Stimulated activated CD8-positive, alpha-beta memory T cell treated with anti-CD3 and anti-CD28 coated beads, Interleukin-12 subunit alpha, Interleukin-12 subunit beta, amount 100 ng/mL, for 1 hour (primary cell): ENCODE measurements around the gene ZNF473.

Experiments
- DNase-seq: peaks from one replicate; pipeline ENCODE4 v3.0.0-alpha.2; 2020; ENCODE audit warnings: low read depth

ZNF473 gene

DNA sequence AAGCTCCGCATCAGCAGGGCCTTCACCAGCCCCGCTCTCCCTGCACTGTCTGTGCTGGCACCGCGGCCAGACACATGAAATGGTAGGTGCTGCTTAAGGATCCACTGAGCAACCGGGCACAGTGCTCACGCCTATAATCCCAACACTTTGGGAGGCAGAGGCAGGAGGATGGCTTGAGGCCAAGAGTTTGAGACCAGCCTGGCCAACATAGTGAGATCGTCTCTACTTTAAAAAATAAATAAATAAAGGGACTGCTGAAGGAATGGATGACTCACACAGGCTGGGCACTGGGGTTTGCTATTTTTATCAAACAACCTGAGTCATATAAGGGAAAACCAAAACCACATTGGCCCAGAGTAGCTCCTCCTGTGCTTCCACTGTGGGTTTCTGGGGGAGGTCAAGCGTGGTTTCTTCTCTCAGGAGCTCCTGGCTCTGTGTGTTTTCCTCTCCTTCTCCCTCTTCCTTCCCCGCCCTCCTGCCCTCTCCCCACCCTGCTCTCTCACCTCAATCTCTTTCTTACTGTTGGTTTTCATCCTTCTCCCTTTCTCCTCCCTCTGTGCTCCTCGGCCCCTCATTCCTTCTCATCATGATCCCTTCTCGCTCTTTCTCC, 21.9 kb upstream of the ZNF473 start:
- peak; percentile 30 for DNase-seq

DNA sequence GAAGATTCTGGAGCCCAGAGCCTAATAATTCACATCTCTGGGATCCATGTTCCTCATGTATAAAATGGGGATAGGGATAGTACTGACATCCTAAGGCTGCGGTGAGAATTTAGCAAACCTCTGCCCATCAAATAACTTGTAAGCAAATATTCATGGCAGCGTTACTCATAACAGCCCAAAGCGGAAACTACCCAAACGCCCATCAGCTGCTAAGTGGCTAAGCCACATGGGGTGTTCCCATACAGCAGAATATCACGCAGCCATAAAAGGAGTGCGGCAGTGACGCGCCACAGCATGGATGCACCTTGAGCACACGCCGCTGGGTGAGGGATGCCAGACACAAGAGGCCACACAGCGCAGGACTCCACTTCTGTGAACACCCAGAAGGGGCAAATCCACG, 20.4 kb upstream of the ZNF473 start:
- no peak for DNase-seq

DNA sequence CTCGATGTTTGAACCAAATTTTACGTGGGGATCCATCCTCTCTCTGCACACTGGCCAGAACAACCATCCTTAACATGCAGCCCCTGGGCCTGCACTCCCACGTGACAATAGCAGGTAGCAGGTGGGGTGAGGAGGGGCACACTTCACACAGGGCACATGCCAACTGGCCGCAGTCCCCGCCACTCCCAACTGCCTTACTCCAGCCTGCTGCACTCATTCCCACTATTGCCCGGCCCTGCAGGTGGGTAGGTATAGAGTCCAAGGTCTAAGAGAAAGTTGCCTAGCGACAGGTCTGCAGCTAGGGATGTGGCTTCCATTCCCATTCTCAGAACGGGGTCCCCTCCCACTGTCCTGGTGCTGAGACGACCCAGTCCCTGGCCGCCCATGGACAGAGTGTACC, 18.6 kb upstream of the ZNF473 start:
- DNase-seq: no peak

DNA sequence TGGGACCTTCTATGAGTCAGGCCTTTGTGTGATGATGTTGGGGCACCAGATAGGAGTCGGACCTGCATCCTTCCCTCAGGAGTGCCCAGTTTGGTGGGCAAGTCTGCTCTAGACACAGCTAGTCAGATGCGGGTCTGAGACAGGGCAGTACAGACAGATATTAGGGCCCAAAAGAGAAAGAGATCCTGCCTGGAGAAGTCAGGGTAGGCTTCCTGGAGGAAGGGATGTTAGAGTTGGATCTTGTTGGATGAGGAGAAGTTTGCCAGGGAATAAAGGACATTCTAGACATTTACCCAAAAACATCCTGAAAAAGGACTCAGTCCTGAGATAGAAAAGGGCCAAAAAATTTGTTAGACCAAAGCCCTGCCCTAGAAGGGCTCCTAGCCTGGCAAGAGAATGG, 17.9 kb upstream of the ZNF473 start:
- no peak for DNase-seq

DNA sequence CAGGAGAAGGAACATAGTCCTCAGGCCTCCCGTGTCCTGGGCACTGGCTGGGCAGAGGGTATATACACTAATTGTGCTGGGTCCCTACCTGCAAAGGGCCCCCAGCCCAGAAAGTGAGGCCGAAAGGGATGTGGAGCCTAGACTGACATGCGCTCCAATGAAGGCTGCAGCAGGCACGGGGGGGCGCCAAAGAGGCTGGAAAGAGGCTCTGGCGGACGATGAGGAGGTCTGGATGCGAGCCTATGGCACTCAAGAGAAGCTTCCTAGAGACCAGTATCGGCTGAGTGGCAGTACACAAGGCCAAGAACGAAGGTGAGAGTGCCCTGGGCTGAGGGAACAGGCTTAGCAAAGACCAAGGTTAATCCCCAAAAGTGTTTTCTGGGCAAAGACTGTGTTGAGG, 17.3 kb upstream of the ZNF473 start:
- DNase-seq: no peak

DNA sequence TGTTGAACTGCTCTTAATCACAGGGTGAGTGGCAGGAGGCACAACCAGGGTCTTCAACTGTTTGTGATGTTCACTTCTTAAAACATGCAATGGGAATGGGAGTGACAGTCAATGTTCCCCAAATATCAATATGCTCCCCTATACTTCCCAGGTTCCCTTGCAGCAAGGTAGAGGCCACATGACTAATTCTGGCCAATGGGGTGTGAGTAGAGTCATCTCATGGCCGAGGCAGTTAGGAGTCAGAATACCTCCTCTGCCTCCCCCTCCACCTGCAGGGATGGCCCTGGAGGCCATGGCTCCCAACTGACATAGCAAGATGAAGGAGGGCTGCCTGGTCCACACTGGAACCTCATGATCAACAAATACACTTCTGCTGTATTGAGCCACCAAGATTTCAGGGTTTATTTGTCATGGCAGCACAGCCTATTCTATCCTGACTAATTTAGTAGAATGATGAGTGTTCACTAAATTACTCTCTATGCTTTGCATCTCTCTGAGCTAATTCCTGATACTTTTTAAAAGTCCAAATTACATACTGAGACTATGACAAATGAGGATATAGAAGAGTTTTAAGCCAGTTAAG, 9.5 kb upstream of the ZNF473 start:
- no peak for DNase-seq

DNA sequence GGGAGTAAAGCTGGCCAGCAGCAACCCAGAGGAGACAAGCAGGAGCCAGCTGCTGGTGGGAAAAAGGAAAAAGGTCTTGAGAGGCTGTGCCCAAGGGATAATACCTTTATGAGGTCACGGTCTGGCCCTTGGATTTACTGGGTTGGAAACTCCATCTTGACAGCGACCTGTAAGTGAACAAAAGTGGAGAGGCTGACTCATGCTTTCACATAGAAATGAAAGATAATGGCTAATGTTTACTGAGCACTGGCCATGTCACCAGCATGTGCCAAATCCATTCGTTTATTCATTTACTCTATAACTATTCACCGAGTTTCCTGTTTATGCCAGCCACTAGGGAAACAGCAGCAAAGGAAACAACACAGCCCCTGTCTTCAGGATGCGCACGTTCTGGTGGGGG, 5.3 kb upstream of the ZNF473 start:
- DNase-seq: no peak

DNA sequence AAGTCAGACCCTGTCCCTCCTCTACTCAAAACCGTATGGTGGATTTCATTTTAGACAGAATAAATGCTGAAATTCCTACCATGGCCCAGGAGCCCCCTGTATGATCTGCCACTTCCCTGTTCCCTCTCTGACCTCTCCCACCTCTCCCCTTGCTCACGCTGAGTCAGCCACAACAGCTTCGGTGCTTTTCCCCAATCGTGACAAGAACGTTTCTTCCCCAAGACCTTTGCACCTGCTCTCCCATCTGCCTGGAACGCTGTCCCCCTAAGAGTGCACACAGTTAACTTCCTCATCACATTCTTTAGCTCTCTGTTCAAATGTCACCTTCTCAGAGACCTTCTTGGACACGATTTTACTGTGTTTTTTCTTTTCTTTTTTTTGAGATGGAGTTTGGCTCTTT, 3.0 kb upstream of the ZNF473 start:
- DNase-seq: no peak

DNA sequence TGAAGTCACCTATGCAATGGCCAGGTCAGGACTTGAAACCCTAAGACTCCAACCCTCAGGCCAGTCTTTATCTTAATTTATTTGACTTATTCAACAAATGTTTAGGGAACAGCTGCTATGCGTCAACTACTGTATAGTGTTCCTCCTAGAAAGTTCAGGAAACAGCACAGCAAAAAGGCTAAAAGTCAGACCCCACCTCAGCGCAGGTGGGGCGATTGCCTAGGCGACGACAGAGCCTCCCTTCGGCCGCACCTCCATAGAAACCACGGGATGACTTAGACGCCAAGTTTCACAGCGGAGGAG, 1.1 kb upstream of the ZNF473 start:
- no peak for DNase-seq

DNA sequence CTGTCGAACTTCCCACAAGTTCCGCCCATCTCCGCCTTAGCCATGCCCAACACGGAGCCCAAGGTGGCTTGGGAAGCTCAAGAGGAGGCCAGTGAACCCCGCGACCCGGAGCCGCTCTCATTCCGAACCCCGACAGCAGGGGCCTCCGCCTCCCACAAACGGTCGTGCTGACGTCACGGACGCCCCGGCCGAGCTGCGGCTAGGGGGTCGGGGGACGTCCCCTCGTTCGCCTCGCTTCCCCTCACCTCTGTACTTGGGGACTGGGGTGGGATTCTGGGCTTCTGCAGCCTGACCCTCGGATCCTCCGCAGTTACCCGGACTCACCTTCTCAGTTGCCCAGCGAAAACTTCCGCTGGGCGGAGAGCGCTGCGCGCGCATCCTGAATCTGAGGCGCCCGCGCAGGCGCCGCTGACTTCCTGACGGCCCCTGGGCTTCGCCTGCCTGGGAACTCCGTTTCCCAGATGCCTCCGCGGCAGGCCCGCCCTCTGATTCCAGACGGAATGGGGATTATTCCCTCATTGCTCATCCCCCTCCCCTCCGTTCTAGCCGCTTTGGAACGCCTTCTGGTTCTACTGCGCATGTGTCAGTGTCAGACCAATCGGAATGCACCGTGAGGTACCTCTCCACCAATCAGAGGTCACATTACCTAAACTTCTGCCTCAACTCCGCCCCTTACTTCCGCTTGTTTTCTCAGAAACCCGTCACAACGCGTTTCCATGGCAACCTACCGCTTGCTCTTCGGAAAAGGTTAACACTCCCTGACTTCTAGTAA, 597 bp upstream of the ZNF473 start, which contains the start of gene VRK3:
TSS of gene VRK3 (minus strand) at position 351 of the 772 bp plus-strand sequence. CDS start 9,210 bp downstream, outside the sequence.
- peak; percentile 97 for DNase-seq

DNA sequence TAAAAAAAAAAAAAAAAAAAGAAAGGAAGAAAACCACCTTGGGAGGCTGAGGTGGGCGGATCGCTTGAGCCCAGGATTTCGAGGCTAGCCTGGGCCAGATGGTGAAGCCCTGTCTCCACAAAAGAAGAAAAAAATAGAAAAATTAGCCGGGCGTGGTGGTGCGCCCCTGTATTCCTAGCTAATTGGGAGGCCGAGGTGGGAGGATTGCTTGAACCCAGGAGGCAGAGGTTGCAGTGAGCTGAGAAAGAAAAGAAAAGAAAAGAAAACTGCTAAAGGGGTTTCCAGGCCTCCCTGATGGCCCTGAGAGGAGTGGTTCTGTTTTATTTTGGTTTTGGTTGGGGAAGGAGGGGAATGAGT, 723 bp downstream of the ZNF473 start:
- DNase-seq: no peak

DNA sequence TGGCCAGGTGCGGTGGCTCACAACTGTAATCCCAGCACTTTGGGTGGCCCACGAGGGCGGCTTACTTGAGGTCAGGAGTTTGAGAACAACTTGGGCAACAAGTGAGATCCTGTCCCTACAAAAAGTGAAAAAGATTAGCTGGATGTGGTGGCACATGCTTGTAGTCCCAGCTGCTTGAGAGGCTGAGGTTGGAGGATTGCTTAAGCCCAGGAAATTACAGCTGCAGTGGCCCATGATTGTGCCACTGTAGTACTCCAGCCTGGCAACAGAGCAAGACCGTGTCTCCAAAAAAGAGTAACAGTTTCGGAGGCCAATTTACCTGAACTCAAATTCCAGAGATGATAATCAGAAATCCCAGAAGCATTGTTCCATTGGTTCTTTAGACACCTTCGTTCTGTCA, 4.4 kb downstream of the ZNF473 start:
- DNase-seq: no peak

DNA sequence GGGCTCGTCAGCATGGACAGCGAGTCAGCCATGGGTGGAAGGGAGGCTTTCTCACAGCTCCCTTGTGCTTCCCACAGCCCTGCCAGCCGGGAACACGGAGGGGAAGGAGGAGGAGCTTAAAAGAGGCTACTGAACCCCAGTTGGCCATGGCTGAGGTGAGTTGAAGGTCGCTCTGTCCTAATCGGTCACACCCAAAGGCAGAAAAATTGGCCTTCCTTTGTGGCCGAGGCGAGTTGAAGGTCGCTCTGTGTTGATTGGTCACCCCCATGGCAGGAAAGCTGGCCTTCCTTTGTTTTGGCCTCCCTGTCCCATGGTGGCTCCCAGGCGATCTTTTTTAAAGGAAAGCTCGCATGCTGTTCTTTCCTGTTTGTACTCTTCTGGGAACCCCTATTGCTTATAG, 5.1 kb downstream of the ZNF473 start:
- DNase-seq: no peak

DNA sequence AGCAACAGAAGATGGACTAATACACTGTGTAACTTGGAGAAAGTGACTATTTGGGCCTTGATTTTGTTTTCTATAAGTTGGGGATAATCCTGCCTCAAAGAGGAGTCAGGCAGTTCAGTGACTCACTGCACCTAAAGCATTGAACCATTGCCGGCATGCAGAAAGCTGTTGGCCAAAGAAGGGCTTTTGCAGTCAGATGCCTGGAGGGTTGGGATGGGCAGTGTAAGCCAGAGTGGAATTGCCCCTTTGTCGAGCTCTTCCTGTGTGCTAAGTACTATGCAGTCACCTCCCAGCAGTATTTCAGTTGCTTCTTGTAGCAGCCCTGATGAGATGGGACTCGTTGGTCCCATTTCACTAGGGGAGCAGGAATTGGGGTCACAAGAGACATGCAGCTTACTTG, 11.1 kb downstream of the ZNF473 start:
- DNase-seq: no peak

DNA sequence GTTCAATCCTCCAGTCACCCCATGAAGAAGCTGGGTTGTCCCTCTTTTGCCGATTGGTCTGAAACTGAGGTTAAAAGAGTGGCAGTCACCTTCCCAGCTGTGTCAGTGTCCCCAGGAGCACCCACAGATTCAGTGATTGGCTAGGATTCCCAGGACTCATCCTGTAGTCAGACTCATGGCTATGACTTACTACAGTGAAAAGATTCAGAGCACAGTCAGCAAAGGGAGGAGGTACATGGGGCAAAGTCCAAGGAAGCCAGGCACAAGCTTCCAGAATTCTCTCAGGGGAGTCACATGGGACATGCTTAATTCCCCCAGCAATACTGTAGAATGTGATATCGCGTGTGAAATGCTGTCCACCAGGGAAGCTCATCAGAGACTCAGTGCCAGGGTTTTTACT, 14.2 kb downstream of the ZNF473 start:
- DNase-seq: no peak

DNA sequence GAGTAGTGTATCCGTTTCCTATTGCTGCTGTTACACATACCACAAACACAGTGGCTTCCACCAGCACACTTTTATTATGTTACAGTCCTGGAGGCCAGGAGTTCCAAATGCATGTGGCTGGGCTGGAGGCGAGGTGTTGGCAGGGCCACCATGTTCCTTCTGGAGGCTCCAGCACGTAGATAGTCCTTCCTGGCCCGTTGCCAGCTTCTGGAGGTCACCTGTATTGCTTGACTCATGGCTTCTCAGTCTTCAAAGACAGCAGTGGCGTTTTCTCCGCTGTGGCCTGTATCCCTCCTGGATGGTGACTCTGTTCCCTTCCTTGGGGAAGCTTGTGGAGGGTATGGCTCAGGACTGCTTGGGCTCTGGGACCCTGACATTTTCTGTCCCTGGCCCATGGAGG, 15.2 kb downstream of the ZNF473 start:
- DNase-seq: no peak

DNA sequence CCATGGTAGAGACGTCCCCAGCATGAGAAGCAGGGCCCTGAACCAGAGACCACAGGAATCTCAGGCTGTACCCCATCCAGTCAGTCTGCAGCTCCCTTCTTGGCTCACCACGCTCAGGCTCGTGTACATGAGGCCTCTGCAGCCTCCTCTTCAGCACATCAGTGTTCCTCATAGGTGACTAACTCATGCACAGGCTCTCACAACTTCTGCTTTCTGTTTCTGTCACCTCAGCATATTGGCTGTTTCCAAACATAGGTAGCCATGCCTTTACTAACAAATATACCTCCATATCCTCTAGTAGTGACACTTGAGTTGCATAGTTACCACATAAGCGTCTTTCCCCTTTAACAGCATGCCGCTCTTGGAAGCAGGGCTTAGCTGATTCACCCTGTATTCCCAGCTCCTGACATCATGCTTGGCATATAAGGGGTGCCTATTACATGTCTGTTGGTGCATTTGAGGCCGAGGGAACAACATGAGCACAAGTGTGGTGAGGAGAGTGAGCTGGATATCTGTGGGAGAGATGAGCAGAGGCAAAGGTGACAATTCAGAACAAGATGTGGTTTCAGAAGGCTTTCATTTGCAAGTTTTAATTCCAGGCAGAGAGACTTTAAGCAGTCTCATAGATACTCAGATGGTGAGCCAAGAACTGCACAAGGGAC, 16.7 kb downstream of the ZNF473 start:
- no peak for DNase-seq

DNA sequence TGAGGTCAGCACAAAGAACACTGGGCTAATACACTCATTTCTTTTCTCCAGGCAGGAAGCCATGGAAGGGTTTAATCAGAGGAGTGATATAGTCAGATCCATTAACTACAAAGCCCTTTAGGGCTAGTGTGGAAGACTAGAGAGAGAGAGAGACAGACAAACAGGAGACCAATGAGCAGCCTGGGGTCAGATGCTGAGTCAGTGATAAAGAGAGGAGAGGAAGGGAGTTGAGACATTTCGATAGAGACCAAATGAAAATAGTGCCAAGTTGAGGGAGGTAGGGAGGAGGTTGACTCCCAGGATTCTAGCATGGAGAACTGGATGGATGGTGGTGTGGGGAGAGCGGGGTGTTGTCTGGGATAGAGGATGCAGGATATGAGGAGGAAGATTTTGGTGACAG, 18.2 kb downstream of the ZNF473 start:
- no peak for DNase-seq

DNA sequence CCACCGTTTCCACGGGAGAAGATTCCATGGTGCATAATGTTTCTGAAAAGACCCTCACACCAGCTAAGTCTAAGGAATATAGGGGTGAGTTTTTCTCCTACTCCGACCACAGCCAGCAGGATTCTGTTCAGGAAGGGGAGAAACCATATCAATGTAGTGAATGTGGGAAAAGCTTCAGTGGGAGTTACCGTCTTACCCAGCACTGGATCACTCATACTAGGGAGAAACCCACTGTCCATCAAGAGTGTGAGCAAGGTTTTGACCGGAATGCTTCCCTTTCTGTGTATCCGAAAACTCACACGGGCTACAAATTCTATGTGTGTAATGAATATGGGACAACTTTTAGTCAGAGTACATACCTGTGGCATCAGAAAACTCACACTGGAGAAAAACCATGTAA, 19.1 kb downstream of the ZNF473 start:
- no peak for DNase-seq

DNA sequence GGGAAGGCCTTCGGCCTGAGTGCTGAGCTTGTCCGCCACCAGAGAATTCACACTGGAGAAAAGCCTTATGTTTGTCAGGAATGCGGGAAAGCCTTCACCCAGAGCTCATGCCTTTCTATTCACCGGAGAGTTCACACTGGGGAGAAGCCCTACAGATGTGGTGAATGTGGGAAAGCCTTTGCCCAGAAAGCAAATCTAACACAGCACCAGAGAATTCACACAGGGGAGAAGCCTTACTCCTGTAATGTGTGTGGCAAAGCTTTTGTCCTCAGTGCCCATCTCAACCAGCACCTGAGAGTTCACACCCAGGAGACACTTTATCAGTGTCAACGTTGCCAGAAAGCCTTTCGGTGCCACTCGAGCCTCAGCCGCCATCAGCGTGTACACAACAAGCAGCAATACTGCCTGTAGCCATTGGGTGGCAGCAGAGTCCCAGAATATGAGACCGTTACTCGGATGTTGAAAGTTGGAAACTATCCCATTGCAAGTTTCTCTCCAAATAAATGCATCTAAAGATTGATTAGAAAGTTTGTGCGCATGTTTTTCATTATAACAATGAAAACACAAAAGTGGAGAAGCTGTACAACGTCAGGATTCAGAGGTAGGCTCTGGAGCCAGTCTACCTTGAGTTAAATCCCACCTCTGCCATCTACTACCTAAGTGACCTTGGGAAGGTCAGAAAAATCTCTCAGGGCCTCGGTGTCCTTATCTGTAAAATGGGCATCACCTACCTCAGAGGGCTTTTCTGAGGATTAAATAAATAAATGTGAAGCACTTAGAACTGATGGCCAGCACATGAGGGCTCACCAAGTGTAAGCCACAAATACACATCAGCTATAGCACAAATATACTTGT, 21.1 kb downstream of the ZNF473 start:
- peak; percentile 42 for DNase-seq

DNA sequence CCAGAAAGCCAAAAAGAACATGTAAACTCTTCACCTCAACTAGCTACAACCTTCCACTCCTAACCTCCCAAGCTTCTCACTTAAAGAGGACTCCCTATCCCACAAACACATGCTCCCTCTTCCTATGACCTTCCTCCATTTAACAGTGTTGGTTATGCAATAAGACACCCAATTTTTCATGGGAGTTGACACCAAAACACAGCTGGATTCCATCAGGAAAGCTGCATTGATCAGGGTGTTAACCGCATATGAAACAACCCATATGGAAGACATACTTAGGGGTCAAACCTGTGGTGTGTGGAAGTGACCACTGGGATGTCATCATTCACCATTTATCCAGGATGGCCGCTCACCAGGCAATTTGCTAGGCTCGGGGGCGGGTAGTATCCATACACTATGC, 21.9 kb downstream of the ZNF473 start:
- no peak for DNase-seq
